Brain pericyte (primary cell): ENCODE measurements around the gene PDE8A.

Source experiments
- DNase-seq: peaks from one replicate; pipeline ENCODE4 v3.0.0-alpha.2; 2012; ENCODE audit warnings: low read depth, low spot score

PDE8A gene

DNA sequence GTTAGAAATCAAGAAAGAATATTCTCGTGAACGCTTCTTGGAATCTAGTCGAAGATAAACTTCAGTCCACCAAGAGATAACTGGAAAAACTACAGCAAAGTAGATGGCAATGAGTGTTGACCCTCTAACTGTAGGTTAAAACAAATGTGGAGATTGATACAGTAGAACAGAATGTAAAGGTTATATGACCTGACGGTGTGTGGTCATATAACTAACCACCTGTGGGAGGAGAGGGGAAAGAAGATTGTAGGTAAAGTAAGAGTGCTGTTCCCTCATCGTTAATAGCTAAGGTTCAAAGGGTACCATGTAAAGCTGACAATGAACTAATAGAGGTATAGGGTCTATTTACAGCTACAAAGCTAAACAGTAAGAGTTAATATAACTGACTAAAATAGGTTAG lies 52.6 kb downstream of the PDE8A start:
- no peak for DNase-seq

DNA sequence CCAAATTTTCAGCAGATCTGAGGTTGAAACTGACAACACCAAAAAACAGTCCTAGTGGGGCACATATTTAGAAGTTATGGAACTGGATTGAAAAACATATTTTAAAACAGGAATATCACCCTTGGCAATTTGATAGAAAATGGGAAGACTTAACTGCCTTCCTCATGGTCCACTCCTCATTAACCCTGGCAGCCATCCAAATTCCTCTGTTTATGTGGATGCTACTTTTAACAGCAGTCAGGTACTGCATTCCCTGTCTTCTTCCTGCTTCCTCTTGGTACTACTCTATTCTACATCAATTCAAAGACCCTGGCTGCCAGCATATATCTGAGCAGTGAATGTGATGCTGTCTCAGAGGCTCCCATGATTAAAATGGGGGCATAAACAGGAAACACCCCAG lies 54.3 kb downstream of the PDE8A start:
- no peak for DNase-seq

DNA sequence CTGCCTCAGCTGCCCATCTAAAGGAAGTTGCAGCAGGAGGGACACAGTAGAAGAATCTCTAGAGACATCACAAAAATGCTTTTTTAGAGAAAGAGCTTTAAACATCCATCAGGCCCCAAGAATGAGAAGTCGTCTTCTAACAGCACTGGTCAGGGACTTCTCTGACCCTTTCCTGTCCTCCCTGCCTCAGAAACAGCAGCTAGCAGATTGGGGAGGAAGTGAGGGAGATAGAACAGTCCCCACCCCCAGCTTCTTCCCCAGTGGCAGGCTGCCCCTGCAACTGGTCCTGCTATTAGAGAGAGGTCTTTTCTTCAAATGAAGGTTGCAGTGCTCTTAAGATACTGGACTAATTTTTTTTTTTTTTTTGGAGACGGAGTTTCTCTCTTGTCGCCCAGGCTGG lies 55.1 kb downstream of the PDE8A start:
- no peak for DNase-seq

DNA sequence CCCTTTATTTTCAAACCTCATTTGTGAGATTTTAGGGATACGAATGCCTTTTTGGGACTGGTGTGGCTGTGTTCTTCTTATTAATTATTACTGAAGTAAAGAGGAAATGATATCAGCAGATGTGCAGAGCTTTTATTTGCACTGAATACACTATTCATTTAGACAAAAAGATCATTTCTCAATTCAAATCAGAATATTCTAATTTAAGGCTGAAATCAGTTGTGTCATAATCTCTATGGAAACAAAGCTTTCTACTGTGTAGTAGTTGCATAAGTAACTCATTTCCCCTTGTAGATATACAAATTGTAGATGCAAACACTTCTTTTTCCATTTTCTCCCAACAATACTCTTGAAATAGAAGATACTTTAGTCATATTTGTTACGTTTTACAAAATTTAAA lies 56.0 kb downstream of the PDE8A start:
- DNase-seq, result no peak

DNA sequence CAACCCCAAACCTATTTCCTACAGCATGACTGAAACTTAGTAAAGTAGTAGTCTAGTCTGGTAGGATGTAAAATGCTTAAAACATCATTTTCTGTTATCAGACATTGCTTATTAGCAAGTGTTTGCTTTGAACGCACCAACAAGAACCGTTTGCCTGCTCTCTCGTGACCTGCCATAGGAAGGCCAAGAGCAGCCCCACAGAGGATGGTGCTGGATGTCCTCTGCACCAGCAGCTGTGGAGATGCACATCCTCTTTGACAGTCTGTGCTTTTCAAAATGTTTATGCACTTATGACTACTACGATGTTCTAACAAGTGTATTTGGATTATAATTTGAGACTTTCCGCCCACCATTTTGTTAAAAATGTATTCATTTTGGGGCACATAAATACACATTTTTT lies 59.6 kb downstream of the PDE8A start:
- DNase-seq, result no peak

DNA sequence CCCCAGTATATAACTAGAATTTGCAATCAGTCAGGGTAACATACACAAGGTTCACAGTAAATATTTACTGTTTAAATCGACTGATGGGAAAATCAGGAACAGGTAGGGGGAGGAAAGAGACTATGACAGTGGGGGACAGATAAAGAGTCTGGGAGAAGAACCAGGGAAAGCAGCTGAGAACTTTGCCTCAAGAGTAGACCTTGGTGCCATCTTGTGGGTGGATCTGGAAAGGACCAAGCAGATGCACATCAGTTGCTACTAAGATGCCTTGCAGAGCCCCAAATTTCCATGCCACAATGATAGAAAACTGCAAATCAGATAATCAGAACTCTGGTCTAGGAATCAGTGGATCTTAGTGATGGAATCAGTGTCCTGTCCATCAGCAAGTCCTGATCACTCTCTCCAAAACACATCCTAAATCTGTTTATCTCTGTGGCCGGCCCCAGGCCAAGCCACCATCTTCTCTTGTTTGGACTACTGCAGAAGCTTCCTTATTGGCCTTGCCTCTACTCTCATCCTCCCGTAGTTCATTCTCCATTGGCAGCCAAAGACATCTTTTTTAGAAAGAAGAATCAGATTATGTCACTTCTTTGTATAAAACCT lies 62.7 kb downstream of the PDE8A start:
- DNase-seq, result no peak

DNA sequence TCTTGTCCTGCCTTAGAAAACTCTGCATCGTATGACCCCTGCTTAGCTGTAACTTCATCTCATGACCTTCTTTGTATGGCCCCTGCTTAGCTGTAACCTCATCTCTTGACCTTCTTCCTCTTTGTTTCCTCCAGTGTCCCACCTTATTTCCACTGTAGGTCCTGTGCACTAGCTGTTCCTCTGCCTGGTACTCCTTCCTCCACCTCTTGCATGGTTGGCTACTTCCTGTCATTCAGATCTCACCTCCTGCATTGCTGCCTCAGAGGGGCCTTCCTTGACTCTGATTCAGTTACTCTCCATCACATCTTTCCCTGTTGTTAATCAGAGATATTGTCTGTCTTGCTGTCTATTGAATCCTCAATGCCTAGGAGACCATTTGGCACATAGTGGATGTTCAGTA lies 63.2 kb downstream of the PDE8A start:
- no peak for DNase-seq

DNA sequence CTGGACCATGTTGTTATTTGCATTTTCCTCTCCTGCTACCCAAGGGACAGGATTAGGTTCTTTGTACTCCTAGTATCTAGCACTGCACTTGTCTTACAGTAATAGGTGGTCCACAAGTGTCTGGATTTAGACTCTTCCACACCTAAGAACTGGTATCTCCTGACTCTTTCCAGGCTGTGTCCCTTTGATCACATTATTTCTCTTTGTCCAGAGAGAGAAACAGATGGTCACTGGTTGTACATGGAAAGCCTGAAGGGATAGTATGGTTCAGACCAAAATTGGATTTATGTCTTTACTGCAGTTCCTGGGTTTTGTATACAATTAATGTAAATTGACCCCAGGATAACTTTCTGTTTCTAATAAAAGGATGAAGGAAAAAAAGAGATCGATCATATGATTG lies 64.0 kb downstream of the PDE8A start:
- no peak for DNase-seq

DNA sequence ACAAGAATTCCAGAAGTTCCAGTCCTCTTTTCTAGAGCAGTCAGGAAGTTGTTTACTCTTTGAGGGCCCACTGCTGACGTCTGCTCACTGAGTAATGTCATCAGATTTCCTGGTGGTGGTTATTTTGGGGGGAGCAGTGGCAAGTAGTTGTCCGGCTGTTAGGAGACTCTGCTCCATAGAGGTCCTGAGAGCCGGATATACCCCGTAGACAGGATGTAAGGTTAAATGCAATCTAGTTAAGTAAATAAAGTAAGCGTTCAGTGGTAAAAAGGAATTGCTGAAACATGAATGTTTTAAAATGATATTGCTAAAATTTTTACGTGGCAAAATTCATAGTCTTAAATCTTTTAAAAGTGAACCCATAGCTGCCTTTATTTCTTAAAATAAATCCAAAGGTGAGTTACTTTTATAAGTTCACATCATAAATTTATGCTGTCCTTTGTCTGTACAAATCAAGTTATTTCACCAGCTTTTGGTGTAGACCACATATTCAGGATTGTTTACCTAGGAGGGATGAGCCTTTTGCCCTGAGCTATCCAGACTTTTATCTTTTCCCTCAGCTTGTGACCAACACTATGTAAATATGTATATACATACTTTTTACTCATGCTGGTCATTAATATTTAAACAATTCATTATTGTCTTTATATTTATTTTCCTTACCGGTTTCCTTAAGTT lies 65.8 kb downstream of the PDE8A start:
- peak; percentile 80 for DNase-seq

DNA sequence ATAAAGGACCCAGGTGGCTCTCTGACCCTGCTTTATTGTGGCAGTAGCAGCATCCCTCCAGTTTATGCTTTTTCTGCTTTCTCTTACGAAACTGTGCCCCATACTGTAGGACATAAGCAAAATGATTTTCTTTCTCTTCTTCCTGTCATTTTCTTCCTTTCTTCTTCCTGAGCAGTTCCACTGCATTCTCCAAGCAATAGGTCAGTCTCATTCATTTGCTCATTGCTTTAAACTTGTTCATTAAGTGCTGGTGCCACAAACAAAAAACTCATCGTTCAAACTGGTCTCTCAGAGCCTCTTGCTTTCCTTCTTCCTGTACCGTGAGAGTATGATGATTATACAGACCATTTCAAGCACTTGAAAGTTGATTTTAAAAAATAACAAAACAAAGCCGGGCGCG lies 66.8 kb downstream of the PDE8A start:
- no peak for DNase-seq

DNA sequence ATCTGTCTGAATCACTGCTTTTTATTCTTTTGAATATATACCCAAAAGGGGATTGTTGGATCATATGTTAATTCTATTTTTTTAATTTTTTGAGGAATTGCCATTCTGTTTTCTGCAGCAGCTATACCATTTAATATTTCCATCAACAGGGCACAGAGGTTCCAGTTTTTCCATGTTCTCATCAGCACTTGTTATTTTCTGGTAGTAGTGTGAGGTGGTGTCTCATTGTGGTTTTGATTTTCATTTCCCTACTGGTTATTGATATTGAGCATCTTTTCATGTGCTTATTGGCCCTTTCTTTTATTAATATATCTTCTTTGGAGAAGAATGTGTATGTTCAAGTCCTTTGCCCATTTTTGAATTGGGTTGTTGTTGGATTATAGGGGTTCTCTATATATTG lies 68.1 kb downstream of the PDE8A start:
- DNase-seq, result no peak

DNA sequence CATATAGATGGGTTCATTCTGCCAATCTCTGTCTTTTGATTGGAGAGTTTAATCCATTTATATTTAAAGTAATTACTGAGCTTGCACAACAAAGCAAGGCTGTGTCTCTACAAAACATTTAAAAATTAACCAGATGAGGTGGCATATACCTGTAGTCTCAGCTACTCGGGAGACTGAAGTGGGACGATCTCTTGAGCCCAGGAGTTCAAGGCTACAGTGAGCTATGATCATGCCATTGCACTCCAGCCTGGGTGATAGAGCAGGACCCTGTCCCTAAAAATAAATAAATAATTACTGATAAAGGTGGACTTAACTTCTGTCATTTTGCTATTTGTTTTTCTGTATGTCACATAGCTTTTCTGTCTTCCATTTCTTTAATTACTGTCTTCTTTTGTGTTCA lies 78.1 kb downstream of the PDE8A start:
- DNase-seq, result no peak

DNA sequence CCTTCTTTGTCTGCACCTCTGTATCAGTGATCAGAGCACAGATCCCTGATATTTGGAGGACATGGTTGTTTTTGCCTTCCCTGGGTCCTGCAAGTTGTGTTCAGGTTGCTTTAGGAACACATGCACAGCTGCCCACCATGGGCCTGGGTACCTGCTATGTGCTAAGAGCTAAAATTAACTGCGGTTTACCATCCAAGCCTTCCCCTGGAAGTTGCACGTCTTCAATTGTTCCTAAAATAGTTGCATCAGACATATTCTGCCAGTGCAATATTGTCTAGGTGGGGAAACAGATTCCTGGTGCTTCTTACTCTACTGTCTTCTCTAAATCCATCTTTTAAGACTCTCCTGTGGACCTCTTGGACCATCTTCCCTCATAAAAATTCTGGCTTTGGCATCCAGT lies 80.9 kb downstream of the PDE8A start:
- DNase-seq, result no peak

DNA sequence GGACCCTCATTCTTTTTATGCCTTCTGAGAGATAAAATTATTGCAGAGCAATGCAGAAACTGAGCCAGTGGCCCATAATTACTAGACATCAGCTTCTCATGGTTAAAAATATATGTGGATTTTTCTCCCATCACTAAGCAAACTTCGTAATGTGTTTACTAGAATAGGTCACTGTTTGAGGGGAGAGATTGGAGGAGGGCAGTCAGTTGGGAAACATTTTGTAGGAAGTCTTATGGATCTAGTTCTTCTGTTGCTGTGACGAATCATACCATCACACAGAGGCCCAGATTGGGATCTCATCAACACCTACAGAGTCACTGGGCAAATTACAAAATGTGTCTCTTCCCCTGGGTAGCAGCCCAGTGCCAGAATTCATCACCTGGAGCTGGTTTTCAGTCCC lies 81.4 kb downstream of the PDE8A start:
- no peak for DNase-seq

DNA sequence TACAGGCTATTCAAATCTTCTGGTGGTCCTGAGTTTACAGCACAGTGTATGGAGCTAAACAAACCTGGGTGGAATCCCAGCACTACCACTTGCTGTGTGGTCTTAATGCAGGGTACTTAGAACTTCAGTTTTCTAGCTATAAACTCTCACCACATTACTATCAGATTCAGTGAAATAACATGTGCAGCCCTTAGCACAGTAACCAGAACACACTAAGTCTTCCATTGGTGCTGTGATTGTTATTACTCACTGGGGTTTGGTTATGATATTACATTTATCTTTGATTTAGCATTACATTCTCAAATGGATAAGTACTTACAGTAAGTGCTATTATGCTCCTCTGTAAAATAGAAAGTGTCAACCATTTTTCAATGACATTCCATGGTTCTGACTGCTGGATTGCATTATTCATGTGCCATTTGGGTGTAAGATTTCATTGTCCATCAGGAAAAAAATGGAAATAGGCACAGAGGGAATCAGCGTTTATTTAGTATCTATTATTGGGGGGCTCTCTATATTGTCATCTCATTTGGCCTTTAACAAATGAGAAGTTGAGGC lies 81.9 kb downstream of the PDE8A start:
- DNase-seq, result no peak

DNA sequence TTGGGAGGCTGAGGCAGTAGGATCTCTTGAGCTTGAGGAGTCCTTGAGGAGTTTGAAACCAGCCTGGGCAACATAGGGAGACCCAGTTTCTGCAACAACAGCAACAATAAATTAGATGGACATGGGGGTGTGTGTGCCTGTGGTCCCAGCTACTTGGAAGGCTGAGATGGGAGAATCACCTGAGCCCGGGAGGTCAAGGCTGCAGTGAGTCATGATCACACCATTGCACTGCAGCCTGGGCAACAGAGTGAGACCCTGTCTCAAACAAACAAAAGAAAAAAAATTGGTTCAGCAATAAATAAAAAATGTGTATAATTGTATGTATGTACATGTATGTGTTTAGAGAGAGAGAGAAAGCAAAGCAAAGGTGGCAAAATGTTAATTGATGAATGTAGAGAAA lies 83.1 kb downstream of the PDE8A start:
- no peak for DNase-seq

DNA sequence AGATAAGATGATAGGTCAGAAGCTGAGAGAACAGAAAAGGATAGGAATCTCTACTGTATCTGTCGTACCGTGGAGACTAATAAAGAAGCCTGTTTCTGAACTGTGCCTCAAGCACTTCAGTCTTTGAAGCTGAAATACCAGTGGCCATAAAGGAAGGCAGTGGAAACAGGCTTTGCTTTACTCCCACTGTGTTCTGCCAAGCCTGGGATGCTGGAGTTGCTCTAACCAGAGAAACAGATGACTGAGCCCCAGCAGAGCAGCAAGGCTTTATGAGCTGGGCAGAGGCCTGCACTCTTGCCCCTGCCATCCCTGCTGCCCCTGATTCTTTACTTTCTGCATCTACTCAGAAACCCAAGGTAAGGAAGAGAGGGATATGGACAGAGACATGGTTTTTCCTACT lies 89.4 kb downstream of the PDE8A start:
- DNase-seq, result no peak

DNA sequence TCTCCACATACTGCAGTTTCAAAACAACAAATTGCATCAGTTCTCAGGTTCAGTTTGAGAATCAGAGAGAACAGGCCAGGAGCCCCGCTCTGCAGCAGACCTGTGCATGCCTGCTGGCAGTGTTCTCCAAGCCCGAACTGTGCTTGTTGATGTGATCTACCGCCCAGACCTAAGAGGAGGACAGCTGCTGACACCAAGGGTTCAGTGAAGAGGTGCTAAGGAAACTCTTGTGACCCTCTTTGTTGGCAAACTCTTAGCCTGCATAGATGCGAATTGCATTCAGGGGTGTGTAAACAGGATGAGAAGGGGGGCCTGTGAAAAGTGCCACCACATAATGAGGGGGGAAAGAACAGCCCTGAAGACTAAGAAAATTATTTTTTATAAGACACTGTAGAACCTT lies 89.8 kb downstream of the PDE8A start:
- no peak for DNase-seq

DNA sequence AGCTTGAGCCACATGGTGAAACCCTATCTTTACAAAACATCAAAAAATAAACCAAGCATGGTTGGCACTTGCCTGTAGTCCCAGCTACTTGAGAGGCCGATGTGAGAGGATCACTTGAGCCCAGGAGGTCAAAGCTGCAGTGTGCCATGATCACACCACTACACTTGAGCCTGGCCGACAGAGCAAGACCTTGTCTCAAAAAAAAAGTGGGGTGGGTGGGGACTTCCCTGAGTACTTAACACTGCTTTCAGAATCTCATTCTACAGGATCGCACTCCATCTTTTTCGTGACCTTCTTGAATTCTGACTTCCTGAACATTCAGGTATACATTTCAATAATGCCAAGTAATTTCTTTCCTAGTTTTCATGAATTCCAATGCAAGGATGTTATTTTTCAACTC lies 91.3 kb downstream of the PDE8A start:
- no peak for DNase-seq

DNA sequence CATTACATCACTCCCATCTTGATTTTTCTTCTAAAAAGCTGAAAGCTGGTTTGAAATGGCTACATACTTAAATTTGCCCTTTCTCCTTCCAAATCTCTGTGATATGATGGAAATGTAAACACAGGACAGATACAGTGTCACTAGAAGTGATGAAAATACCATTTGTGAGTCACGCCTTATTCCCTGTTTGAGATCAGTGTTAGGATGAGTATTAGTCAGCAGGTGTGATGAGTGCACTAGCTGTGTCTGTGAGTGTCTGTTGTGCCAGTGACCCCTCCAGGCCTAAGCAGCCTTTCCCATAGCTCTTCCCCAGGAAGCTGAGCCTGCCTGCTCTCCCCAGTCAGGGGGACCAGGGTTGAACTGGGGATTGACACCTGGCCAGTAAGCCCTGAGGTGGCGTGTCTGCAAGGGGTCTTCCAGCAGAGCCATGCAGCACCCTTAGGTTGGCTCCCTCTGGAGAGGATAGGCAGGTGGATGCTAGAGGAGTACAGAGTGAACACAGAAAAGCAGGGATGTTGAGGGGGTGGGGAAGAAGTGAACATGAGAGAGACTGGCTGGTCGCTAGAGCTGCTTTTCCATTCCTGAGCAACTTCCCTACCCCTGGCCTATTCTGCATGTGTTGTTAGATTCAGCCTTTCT lies 92.0 kb downstream of the PDE8A start:
- no peak for DNase-seq

DNA sequence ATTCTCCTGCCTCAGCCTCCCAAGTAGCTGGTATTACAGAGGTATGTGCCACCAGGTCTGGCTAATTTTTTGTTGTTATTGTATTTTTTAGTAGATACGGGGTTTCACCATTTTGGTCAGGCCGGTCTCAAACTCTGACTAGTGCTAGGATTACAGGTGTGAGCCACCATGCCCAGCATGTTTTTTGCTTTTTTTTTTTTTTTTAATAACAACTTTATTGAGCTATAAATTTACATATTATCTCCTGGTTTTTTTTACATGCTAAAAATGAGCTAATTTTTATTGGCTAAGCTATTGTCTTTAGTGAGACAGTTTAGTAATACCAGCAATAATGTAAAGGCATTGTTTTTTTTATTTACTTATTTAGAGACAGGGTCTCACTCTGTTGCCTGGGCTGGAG lies 105.2 kb downstream of the PDE8A start:
- no peak for DNase-seq

DNA sequence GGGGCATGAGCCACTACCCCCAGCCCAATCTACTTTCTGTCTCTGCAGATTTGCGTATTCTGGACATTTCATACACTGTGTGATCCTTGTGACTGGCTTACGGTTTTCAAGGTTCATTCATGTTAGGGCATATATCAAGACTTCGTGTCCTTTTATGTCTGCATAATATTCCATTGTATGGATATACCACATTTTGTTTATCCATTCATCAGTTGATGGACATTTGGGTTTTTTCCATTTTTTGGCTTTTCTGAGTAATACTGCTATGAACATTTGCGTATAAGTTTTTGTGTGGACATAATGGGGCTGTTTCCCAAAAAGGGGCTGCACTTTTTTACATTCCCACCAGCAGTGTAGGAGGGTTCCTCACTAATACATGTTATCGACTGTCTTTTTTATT lies 106.6 kb downstream of the PDE8A start:
- DNase-seq, result no peak

DNA sequence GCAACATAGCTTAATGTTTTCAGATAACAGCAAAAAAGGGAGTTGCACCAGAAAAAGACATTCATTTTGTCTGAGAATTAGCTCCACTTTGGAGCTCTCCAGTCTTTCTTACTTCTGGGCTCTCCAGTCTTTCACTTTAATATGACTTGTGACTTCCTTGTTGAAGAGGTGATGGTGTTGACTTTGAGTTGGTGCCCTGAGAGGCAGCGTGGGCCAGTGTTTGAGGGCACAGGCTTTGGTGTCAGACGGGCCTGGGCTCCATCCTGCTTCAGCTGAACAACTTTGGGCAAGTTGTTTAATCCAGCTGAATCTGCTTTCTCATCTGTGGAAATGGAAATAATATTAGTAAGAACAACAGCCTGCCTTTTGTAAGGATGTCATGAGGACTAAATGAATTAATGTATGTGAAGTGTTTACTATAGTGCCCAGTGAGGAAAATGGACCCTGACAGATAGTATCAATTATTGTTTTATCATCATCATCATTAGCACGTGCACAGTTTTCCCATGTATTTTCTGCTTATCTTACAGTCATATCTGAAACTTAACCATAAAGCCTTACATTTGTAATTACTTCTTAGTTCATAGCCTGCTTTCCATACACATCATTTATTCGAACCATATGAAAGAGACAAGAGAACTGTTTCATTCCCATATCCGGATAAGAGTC lies 108.4 kb downstream of the PDE8A start:
- no peak for DNase-seq
